GM20000 (cell line): ENCODE data around the gene KLK4.
A peak's percentile ranks its signal among the peaks of the same experiment; 100 is the strongest.
"Not testable (repeated sequence)": the region's sequence is repeated elsewhere in the genome, so short reads cannot be mapped to it uniquely, and the experiment has no call there.

Source experiments
- DNase-seq: peaks from one replicate; pipeline ENCODE4 v3.0.0; 2012; ENCODE audit warnings: low spot score
- CTCF ChIP-seq: IDR thresholded peaks from 2 replicates; pipeline ENCODE4 v1.5.1; 2012; ENCODE audit warnings: mild to moderate bottlenecking, control low read depth; ENCODE audit errors: extremely low read depth, missing control alignments

KLK4 gene

GRCh38 chr19:50902640-50903039 is 8.6 kb downstream of the KLK4 start:
- no peak for TF ChIP-seq CTCF
- no peak for DNase-seq

DNA sequence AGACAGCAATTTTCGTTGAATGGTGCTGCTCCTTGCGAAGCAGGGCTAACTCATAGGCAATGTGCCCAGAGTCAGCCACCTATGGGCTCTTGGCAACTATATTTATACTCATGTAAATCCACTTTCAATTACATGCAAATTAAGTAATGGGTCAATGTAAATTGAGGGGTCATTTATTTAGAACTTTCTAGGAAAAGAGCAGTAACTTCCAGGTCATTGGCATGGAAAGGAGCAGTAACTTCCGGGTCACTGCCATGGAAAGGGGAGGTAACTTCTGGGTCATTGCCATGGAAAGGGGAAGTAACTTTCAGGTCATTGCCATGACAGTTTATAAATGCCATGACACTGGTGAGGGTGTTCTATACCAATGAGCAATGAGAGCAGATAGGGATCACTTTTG is 11.6 kb downstream of the KLK4 start:
- no peak for TF ChIP-seq CTCF
- DNase-seq, result no peak

DNA sequence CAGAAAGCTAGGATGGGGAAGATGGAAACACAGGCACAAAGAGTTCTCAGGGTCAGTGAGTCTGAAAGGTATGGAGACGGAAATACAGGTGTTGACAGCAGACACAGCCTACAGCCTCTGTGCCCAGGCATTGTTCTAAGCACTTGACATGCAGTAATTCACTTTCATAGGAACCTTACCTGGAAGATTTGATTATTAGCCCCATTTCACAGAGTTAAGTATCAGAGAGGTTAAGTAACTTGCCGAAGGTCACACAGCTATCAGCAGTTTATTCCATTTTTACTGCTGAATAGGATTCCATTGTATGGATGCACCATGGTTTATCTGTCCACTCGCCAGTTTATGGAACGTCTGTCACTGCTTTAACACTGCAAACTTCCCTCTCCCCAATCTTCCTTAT is 13.2 kb downstream of the KLK4 start:
- no peak for TF ChIP-seq CTCF
- no peak for DNase-seq

- no peak for TF ChIP-seq CTCF
- no peak for DNase-seq
Observed at GRCh38 chr19:50897612-50898011, 13.6 kb downstream of the KLK4 start.

DNA sequence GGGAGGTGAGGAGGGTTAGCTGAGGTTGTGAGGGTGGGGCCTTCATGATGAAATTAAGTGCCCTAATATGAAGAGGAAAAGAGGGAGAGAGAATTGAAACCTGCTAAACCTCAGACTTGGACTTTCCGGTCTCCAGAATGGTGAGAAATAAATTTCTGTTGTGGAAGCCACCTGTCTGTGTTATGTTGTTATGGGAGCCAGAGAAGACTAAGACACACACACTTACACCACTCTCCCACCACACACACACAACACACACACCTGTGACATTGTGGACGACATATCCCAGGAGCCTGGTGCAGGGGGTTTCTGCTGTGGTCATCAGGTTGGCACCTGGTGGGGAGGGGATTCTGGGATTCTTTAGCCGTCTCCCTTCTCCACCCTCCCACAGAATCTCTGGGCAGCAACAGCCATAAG is 14.0 kb downstream of the KLK4 start:
- TF ChIP-seq CTCF, result no peak
- no peak for DNase-seq

DNA sequence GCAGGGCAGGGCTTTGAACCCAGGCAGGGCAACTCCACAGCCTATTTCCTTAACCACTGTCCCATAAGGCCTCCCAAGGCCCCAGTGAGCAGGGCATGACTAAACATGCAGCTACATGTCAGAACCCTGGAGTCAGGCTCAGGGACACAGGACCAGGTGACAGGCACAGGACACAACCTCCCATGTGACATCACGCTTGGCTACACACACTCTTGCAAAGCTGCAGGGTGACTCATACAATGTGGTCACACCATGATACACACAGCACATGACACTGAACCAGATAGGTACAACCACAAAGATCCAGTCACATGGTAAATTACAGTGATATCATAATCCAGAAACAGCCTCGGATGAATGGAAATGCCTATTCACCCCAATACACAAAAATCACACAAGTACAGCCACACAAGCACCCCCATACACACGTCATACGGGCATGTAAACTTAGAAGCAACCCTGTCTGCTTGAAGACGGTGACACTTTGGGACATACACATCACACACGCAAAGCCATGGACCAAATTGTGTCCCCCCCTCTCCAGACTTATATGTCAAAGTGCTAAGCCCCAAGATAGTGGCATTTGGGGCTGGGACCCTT is 14.5 kb downstream of the KLK4 start:
- peak; percentile 84 for DNase-seq

GRCh38 chr19:50896089-50896590 is 15.1 kb downstream of the KLK4 start:
- DNase-seq, result not testable (repeated sequence)

More for the DNA sequence above, 14.5 kb downstream of the KLK4 start:
- no peak for TF ChIP-seq CTCF

DNA sequence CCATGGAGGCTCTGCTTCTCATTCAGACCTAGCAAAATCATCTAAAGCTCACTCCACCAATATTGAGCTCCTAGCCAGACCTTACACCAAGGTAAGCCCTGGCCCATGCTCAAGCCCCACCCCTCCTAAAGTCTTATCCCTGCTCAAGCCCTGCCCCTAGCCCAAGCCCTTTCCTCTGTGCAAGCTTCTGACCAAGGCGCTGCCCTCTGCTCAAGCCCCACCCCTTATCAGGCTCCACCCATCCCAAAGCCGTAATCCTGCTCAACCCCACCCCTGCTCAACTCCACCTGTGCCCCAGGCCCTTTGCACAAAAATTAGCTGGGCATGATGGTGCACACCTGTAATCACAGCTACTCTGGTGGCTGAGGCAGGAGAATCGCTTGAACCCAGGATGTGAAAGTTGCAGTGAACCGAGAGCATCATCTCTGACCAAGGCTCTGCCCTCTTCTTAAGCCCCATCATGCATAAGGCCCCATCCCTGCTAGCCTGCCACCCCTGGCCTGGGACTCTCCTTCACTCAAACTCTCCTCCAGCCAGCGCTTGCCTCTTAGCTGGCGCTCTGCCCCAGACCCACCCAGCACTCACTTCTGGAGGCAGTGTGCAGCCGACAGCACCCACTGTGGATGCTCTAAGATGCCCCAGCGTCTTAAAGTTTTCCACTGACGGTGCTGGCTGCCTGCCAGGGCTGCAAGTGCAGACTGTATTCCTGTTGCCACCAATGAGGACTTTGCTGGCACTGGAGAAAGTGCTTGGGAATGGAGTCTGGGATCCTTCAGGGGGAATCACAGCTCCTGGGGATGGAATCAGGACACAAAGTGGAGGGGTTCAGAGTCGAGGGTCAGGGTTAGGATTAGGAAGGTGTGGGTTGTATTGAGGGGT is 16.5 kb downstream of the KLK4 start:
- DNase-seq, result no peak

More for the DNA sequence above, 16.5 kb downstream of the KLK4 start:
- no peak for TF ChIP-seq CTCF
